ENCODE measurements around the gene FYTTD1. TPM values are rescaled to one million over a fixed set of nuclear protein-coding genes. Genes with fewer than 3 reads are reported as not detected.
A peak's percentile ranks its signal among the peaks of the same experiment; 100 is the strongest.

Gene FYTTD1
- total RNA-seq, 1 experiment from 2014 or later, result 23.7 TPM

- no peak for TF ChIP-seq ZNF671 (CRISPR knock-in tag; IDR thresholded peaks at IDR 0.05)
- TF ChIP-seq NR1H2 (CRISPR knock-in tag; IDR thresholded peaks at IDR 0.05), result no peak
- TF ChIP-seq ELF4 (CRISPR knock-in tag; IDR thresholded peaks at IDR 0.05; ENCODE audit: low read depth), result no peak
- no peak for TF ChIP-seq RELA (CRISPR knock-in tag; IDR thresholded peaks at IDR 0.05; ENCODE audit: borderline replicate concordance)
- no peak for TF ChIP-seq ZNF396 (CRISPR knock-in tag; IDR thresholded peaks at IDR 0.05; ENCODE audit: borderline replicate concordance)
These were observed 44.4 kb downstream of the FYTTD1 start (continued) for GRCh38 chr3:197794115-197794514.

GRCh38 chr3:197795200-197795599 lies 45.5 kb downstream of the FYTTD1 start:
- Mint-ChIP-seq H3K27me3 (ENCODE audit: low read depth) (no peaks in the 10 kb centered on the region), H3K27ac (no peak overlapping the region), H3K36me3 (no peaks in the 10 kb centered on the region), H3K4me1 (peaks cover 23% of the 10 kb centered on the region), H3K9me3 (no peaks in the 10 kb centered on the region), H3K4me3 (no peak overlapping the region)
- ATAC-seq, result no peak
- no peak for TF ChIP-seq ZNF121 (CRISPR knock-in tag; IDR thresholded peaks at IDR 0.05)
- TF ChIP-seq MXD4 (CRISPR knock-in tag; IDR thresholded peaks at IDR 0.05; ENCODE audit: borderline replicate concordance), result no peak
- TF ChIP-seq GABPB1 (CRISPR knock-in tag; IDR thresholded peaks at IDR 0.05), result 0 out of 2 replicates have a peak, but pooled peaks have one; percentile 28
- no peak for TF ChIP-seq ZNF396 (CRISPR knock-in tag; IDR thresholded peaks at IDR 0.05; ENCODE audit: borderline replicate concordance)
- DNase-seq (ENCODE audit: low spot score), result no peak
- ChIA-PET POLR2A (no interaction called here), CTCF (no interaction called here)

GRCh38 chr3:197796087-197796486 lies 46.4 kb downstream of the FYTTD1 start:
- CTCF ChIA-PET, result no interaction called here
- no peak overlapping the region for H3K4me3 Mint-ChIP-seq
- peak overlapping the region; percentile 58 for H3K27ac Mint-ChIP-seq
- no peaks in the 10 kb centered on the region for H3K36me3 Mint-ChIP-seq
- H3K4me1 Mint-ChIP-seq, result peaks cover 20% of the 10 kb centered on the region
- H3K27me3 Mint-ChIP-seq (ENCODE audit: low read depth), result no peaks in the 10 kb centered on the region
- no peak for DNase-seq (ENCODE audit: low spot score)
- no peak for ATAC-seq
- POLR2A ChIA-PET, result no interaction called here
- H3K9me3 Mint-ChIP-seq, result no peaks in the 10 kb centered on the region
- TF ChIP-seq E2F4 (CRISPR knock-in tag; IDR thresholded peaks at IDR 0.05; ENCODE audit: borderline replicate concordance, low read depth), result no peak
- TF ChIP-seq ZNF263 (CRISPR knock-in tag; IDR thresholded peaks at IDR 0.05; ENCODE audit: low read depth), result no peak
- TF ChIP-seq OVOL2 (CRISPR knock-in tag; IDR thresholded peaks at IDR 0.05; ENCODE audit: borderline replicate concordance), result no peak
- no peak for TF ChIP-seq JAZF1 (CRISPR knock-in tag; IDR thresholded peaks at IDR 0.05)
- TF ChIP-seq HMGA2 (CRISPR knock-in tag; IDR thresholded peaks at IDR 0.05), result no peak
- no peak for TF ChIP-seq STAT6 (CRISPR knock-in tag; conservative IDR thresholded peaks at IDR 0.05; ENCODE audit: low read depth)
- TF ChIP-seq TEAD1 (CRISPR knock-in tag; IDR thresholded peaks at IDR 0.05), result no peak
- no peak for TF ChIP-seq NR3C1 (CRISPR knock-in tag; conservative IDR thresholded peaks at IDR 0.05; ENCODE audit: low read depth)
- no peak for TF ChIP-seq USF1 (CRISPR knock-in tag; IDR thresholded peaks at IDR 0.05)
- TF ChIP-seq RELA (CRISPR knock-in tag; IDR thresholded peaks at IDR 0.05; ENCODE audit: borderline replicate concordance), result no peak
- no peak for TF ChIP-seq MYBL2 (CRISPR knock-in tag; IDR thresholded peaks at IDR 0.05)

GRCh38 chr3:197798863-197799262 lies 49.2 kb downstream of the FYTTD1 start:
- no peak for ATAC-seq
- ChIA-PET CTCF (no interaction called here), POLR2A (no interaction called here)
- DNase-seq (ENCODE audit: low spot score), result no peak
- Mint-ChIP-seq H3K27ac (0 out of 2 replicates have a peak overlapping the region, but pooled peaks have one; percentile 61), H3K9me3 (no peaks in the 10 kb centered on the region), H3K4me3 (no peak overlapping the region), H3K36me3 (no peaks in the 10 kb centered on the region), H3K4me1 (peaks cover 33% of the 10 kb centered on the region), H3K27me3 (ENCODE audit: low read depth) (no peaks in the 10 kb centered on the region)
- TF ChIP-seq EMX1 (CRISPR knock-in tag; IDR thresholded peaks at IDR 0.05) (no peak), ZBTB43 (CRISPR knock-in tag; IDR thresholded peaks at IDR 0.05) (no peak), NFE2L1 (CRISPR knock-in tag; IDR thresholded peaks at IDR 0.05) (no peak), ZNF671 (CRISPR knock-in tag; IDR thresholded peaks at IDR 0.05) (no peak), HMGXB4 (CRISPR knock-in tag; IDR thresholded peaks at IDR 0.05) (no peak), CREB1 (CRISPR knock-in tag; IDR thresholded peaks at IDR 0.05) (no peak)
